ENCODE results near the gene WNT7B. TPM values are rescaled to one million over a fixed set of nuclear protein-coding genes. Genes with fewer than 3 reads are reported as not detected.

The WNT7B gene
- total and polyA plus RNA-seq, 2 of the 8 experiments (the other 6 are each of a cell fraction or from before 2014, with no cell fraction given), result 0.14 to 0.24 TPM

DNA sequence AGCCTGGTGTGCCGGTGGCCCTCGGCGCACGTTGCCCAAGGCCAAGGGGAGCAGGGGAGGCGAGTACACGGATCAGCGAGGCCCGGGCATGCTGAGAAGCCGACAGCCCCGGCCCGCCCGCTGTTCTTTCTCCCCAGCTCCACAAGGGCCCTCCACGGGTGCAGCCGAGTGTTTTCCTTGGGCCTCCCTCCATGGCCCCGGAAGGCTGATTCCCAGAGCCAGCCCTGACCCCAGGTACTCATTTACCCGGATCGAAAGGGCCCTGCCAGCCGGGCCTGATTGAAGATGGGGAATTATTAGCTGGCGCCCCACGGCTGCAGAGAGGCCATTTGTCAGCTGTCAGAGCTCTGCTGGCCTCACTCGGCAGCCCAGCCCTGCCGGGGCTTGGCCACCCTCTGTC lies 53.1 kb downstream of the WNT7B start:
- Histone ChIP-seq H3K18ac (ENCODE audit: extremely low read depth, low read length) (no peak overlapping the region), H2AFZ (ENCODE audit: low read length) (no peak overlapping the region), H3K23me2 (ENCODE audit: low read depth, low read length) (no peaks in the 10 kb centered on the region), H3K4ac (replicated peaks; ENCODE audit: insufficient read length, low read depth, low read length) (no peak overlapping the region), H3K36me3 (ENCODE audit: control insufficient read depth in 2 of 4, insufficient read depth in 4 of 4, low read length in 3 of 4) (no peaks in the 10 kb centered on the region), H2BK12ac (ENCODE audit: low read depth, low read length) (no peak overlapping the region), H3K23ac (ENCODE audit: insufficient read length) (no peak overlapping the region), H4K5ac (ENCODE audit: insufficient read length, low read depth, low read length) (no peak overlapping the region), H3K27ac (ENCODE audit: low read depth, low read length) (no peak overlapping the region), H3K4me1 (replicated peaks in 1 of 4; ENCODE audit: control insufficient read depth in 3 of 4, insufficient read depth in 4 of 4, low read length in 3 of 4) (no peaks in the 10 kb centered on the region; a peak in 1 of 7 replicates), H2BK15ac (ENCODE audit: low read length) (no peak overlapping the region), H3K9ac (replicated peaks in 1 of 4; ENCODE audit: extremely low read depth in 1 of 4, low read depth in 3 of 4, low read length in 3 of 4) (no peak overlapping the region), H4K91ac (replicated peaks; ENCODE audit: insufficient read length, low read length) (no peak overlapping the region), H3K14ac (ENCODE audit: insufficient read length) (no peak overlapping the region), H3K79me2 (ENCODE audit: control insufficient read depth in 1 of 2, insufficient read depth in 2 of 2, low read length in 2 of 2) (no peaks in the 10 kb centered on the region), H3K4me3 (ENCODE audit: extremely low read depth in 1 of 4, insufficient read depth in 2 of 4, low read depth in 3 of 4, low read length in 4 of 4) (no peak overlapping the region), H2BK20ac (ENCODE audit: low read length) (no peak overlapping the region), H3K79me1 (ENCODE audit: low read depth, low read length) (no peaks in the 10 kb centered on the region), H3K9me3 (ENCODE audit: insufficient read depth in 2 of 2, low read depth in 1 of 2, low read length in 1 of 2) (no peaks in the 10 kb centered on the region), H4K8ac (ENCODE audit: extremely low read depth, insufficient read depth, low read length) (no peak overlapping the region), H4K20me1 (replicated peaks in 1 of 2; ENCODE audit: control insufficient read depth in 1 of 2, insufficient read depth in 2 of 2, low read length in 2 of 2) (no peaks in the 10 kb centered on the region), H3K4me2 (ENCODE audit: insufficient read depth in 1 of 2, low read depth in 2 of 2, low read length in 2 of 2) (no peak overlapping the region), H2BK120ac (replicated peaks; ENCODE audit: low read depth, low read length) (no peak overlapping the region), H2BK5ac (ENCODE audit: low read depth, low read length) (no peak overlapping the region), H2AK5ac (ENCODE audit: low read depth, low read length) (no peak overlapping the region), H3K56ac (replicated peaks; ENCODE audit: insufficient read length, low read depth, low read length) (no peak overlapping the region), H3K27me3 (replicated peaks in 1 of 4; ENCODE audit: control insufficient read depth in 3 of 4, extremely low read depth in 1 of 4, insufficient read depth in 3 of 4, low read length in 3 of 4) (no peaks in the 10 kb centered on the region)
- WGBS, 2 experiments (ENCODE audit: extremely low coverage in 1 of 2, insufficient coverage in 1 of 2, insufficient read length in 1 of 2, insufficient replicate concordance in 2 of 2, low coverage in 1 of 2, low lambda C conversion rate in 2 of 2, missing lambda C conversion rate in 1 of 2), result 94% methylated on average over 22 of the region's 22 CpGs; no CpG with 5 or more reads in 1 of the 2 experiments
- ChIA-PET CTCF (ENCODE audit: partially characterized antibody) (interaction anchor here (0.9 to 2.6 kb wide), 7 partner anchors 8 to 346 kb away, joined by 3 to 13 read pairs (median 5); no protein-coding TSS in a partner anchor), POLR2A (ENCODE audit: partially characterized antibody) (no interaction called here)
- FAIRE-seq (no peak), DNase-seq (ENCODE audit: low read depth in 1 of 2, low spot score in 2 of 2) (no peak)
- TF ChIP-seq YY1 (IDR thresholded peaks at IDR 0.05; ENCODE audit: low read depth, low read length) (no peak), JUN (IDR thresholded peaks at IDR 0.05; ENCODE audit: low read depth, low read length) (no peak), POLR2AphosphoS5 (IDR thresholded peaks at IDR 0.05; ENCODE audit: low read depth, low read length) (no peak), SIN3A (conservative IDR thresholded peaks at IDR 0.05 in 1 of 2, IDR thresholded peaks at IDR 0.05 in 1 of 2; ENCODE audit: low read depth in 1 of 2, low read length in 2 of 2) (no peak), SP1 (IDR thresholded peaks at IDR 0.05; ENCODE audit: low read depth, low read length) (no peak), KDM1A (IDR thresholded peaks at IDR 0.05; ENCODE audit: borderline replicate concordance, low read length) (no peak), SIRT6 (IDR thresholded peaks at IDR 0.05; ENCODE audit: low read length) (no peak), NRF1 (IDR thresholded peaks at IDR 0.05; ENCODE audit: low read depth, low read length) (no peak), TBP (IDR thresholded peaks at IDR 0.05; ENCODE audit: low read depth, low read length) (no peak), RXRA (IDR thresholded peaks at IDR 0.05; ENCODE audit: insufficient read depth, low read depth, low read length) (no peak), CREB1 (IDR thresholded peaks at IDR 0.05) (no peak), CBX5 (IDR thresholded peaks at IDR 0.05; ENCODE audit: low read depth, low read length) (no peak), EZH2 (IDR thresholded peaks at IDR 0.05; ENCODE audit: low read depth, low read length, severe bottlenecking) (no peak), FOSL1 (IDR thresholded peaks at IDR 0.05; ENCODE audit: insufficient read depth, low read depth, low read length) (no peak), TAF7 (optimal IDR thresholded peaks at IDR 0.05; ENCODE audit: borderline replicate concordance, low read depth, low read length) (no peak)
- TF ChIP-seq, protein P1, sequence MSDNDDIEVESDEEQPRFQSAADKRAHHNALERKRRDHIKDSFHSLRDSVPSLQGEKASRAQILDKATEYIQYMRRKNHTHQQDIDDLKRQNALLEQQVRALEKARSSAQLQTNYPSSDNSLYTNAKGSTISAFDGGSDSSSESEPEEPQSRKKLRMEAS (IDR thresholded peaks at IDR 0.05), result no peak
